Spleen (tissue), 7 donors: ENCODE data around the gene CACNA2D2.

Experiments used
- POLR2A ChIP-seq, 3 donors: fragments of 450-650 bp; IDR thresholded peaks; one replicate each; pipeline ENCODE4 v1.5.1; 2017; ENCODE audit warnings: antibody characterized with exemption in 3 of 3, mild to moderate bottlenecking in 1 of 3
- POLR2AphosphoS5 ChIP-seq, 3 donors: sonication (generic); formaldehyde crosslinking; IDR thresholded peaks; one replicate each; pipeline ENCODE4 v1.5.1; 2017; ENCODE audit warnings: antibody characterized with exemption in 3 of 3
- TF ChIP-seq, protein P1 (sequence below), 11 experiments: fragments of 200-600 bp in 7 of 11; fragments of 450-650 bp in 4 of 11; sonication (generic) in 4 of 11; IDR thresholded peaks in 8 of 11; conservative IDR thresholded peaks in 3 of 11; 1 replicate in 7 of 11; 2 replicates in 4 of 11; pipeline versions ENCODE4 v1.4.0 to v1.8.0; 2016 to 2021; ENCODE audit warnings: antibody characterized with exemption in 11 of 11, inconsistent platforms in 4 of 11, mild to moderate bottlenecking in 1 of 11
- donor health status: DM: no; HTN: no; CAD: no; lungs with moderate emphysema.
- donor health status: DM: no; HTN: no; CAD: no.
- donor health status: DM: no; HTN: no; CAD: no.

GRCh38 chr3:50539356-50540286 is 36.2 kb upstream of the CACNA2D2 start:
- TF ChIP-seq, protein P1, sequence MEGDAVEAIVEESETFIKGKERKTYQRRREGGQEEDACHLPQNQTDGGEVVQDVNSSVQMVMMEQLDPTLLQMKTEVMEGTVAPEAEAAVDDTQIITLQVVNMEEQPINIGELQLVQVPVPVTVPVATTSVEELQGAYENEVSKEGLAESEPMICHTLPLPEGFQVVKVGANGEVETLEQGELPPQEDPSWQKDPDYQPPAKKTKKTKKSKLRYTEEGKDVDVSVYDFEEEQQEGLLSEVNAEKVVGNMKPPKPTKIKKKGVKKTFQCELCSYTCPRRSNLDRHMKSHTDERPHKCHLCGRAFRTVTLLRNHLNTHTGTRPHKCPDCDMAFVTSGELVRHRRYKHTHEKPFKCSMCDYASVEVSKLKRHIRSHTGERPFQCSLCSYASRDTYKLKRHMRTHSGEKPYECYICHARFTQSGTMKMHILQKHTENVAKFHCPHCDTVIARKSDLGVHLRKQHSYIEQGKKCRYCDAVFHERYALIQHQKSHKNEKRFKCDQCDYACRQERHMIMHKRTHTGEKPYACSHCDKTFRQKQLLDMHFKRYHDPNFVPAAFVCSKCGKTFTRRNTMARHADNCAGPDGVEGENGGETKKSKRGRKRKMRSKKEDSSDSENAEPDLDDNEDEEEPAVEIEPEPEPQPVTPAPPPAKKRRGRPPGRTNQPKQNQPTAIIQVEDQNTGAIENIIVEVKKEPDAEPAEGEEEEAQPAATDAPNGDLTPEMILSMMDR (IDR thresholded peaks at IDR 0.05 in 8 of 11, conservative IDR thresholded peaks at IDR 0.05 in 3 of 11), result no peak
- TF ChIP-seq POLR2AphosphoS5 (IDR thresholded peaks at IDR 0.05) (no peak), POLR2A (IDR thresholded peaks at IDR 0.05) (no peak)
